ENCODE results near the gene VTI1B. TPM values are rescaled to one million over a fixed set of nuclear protein-coding genes. Genes with fewer than 3 reads are reported as not detected.

The VTI1B gene
- total and polyA plus RNA-seq, 2 experiments from 2014 or later: 44.7 to 96.1 TPM

DNA sequence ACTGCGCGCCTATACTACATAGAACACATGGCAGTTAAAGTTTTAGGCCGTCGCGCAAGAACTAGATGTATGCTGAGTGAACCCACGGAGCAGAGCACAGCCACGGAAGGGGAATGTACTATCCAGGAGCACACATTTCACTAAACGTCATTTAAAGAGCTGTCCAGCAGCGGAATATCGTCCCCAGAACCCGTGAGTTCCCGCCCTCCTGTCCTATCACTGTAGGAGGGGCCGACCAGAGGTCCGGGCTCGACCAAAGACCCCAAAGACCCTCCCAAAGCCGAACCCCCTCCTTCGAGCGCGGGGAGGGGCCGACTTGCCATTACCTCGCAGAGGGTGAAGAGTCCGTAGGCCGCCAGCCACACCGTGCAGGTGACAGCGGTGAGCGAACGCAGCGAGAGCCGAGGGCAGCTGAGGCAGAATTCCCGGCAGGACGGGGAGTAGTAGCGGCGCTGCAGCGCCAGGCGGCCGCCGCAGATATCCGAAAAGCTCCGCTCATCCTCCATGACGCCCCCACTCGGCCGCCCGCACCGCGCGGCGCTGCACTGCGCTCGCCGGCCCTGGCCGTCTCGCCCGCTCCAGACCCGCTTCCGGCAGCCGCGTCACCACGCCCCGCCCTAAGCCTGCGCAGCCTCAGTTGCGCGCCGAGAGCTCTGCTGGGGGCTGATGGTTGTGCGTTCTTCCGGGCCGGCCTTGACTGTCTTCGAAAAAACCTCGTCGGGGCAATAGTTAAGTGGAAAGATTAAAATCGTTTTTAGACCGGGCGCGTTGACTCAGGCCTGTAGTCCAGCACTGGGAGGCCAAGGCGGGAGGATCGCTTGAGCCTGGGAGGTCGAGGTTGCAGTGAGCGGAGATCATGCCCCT is 74.5 kb downstream of the VTI1B start, which contains the start of gene PIGH:
Gene PIGH, minus strand, starts transcription at position 571 of the 864 bp plus-strand sequence. Its CDS starts 65 bp downstream, at position 506.
- no peaks in the 10 kb centered on the region for H3K9me3 Mint-ChIP-seq
- ATAC-seq: peak; percentile 97
- Histone ChIP-seq H3K79me2 (replicated peaks; ENCODE audit: insufficient read depth) (no peaks in the 10 kb centered on the region), H3F3A (replicated peaks; ENCODE audit: low read depth) (0 out of 2 replicates have a peak, but pooled peaks cover 7% of the 10 kb centered on the region), H3K4me2 (peak within 1 kb of the TSS; percentile 86), H3K36me3 (ENCODE audit: insufficient read depth) (no peaks in the 10 kb centered on the region), H3K4me3 (peak within 1 kb of the TSS; percentile 63), H3K4me1 (ENCODE audit: insufficient read depth) (peaks cover 4% of the 10 kb centered on the region), H3K27ac (ENCODE audit: low read depth) (no peak within 1 kb of the TSS), H4K20me1 (replicated peaks; ENCODE audit: insufficient read depth) (no peaks in the 10 kb centered on the region), H3K9me2 (ENCODE audit: insufficient read depth) (peaks cover 7% of the 10 kb centered on the region), H2AFZ (peak within 1 kb of the TSS; percentile 91), H3K27me3 (ENCODE audit: insufficient read depth) (peaks cover 60% of the 10 kb centered on the region)
- peaks cover 62% of the 10 kb centered on the region for H3K27me3 Mint-ChIP-seq (ENCODE audit: insufficient read depth, low read depth, poor library complexity)
- no peaks in the 10 kb centered on the region for H3K36me3 Mint-ChIP-seq (ENCODE audit: low read depth)
- peak within 1 kb of the TSS; percentile 89 for H3K4me3 Mint-ChIP-seq
- no peak for TF ChIP-seq JUNB (IDR thresholded peaks at IDR 0.05; ENCODE audit: unreplicated experiment)
- TF ChIP-seq EZH2 (IDR thresholded peaks at IDR 0.05; ENCODE audit: low read depth, unreplicated experiment): no peak
- no peak for TF ChIP-seq ZNF462 (CRISPR knock-in tag; IDR thresholded peaks at IDR 0.05)
- no peak for TF ChIP-seq ETS1 (IDR thresholded peaks at IDR 0.05)
- peak; percentile 58 for TF ChIP-seq REST (IDR thresholded peaks at IDR 0.05; ENCODE audit: unreplicated experiment)
- TF ChIP-seq ZNF331 (CRISPR knock-in tag; IDR thresholded peaks at IDR 0.05; ENCODE audit: low read depth): no peak; the same call in 1 of the 2 replicates
- TF ChIP-seq EZH2phosphoT487 (IDR thresholded peaks at IDR 0.05; ENCODE audit: unreplicated experiment): no peak
- TF ChIP-seq ZNF114 (CRISPR knock-in tag; IDR thresholded peaks at IDR 0.05): no peak
- TF ChIP-seq STAT1 (IDR thresholded peaks at IDR 0.05; ENCODE audit: unreplicated experiment): no peak
- TF ChIP-seq NANOG (IDR thresholded peaks at IDR 0.05; ENCODE audit: borderline replicate concordance): no peak
- TF ChIP-seq CREB1 (CRISPR knock-in tag; IDR thresholded peaks at IDR 0.05; ENCODE audit: low read depth): peak; percentile 87
- peak; percentile 82 for TF ChIP-seq POLR2AphosphoS5 (IDR thresholded peaks at IDR 0.05; ENCODE audit: low read depth)
- TF ChIP-seq CTCF (conservative IDR thresholded peaks at IDR 0.05; ENCODE audit: low read depth in 2 of 2): peak; percentile 39 to 60; a peak in 3 of 4 replicates
- peak; percentile 95 for DNase-seq (ENCODE audit: low spot score)
- H3K4me1 Mint-ChIP-seq: peaks cover 3% of the 10 kb centered on the region; the same call in 2 of the 3 replicates
- peak within 1 kb of the TSS; percentile 67; the same call in 1 of the 2 replicates for H3K27ac Mint-ChIP-seq
